GM06990 (cell line): ENCODE data around the gene DTX4.
A peak's percentile ranks its signal among the peaks of the same experiment; 100 is the strongest.

ENCODE experiments used
- DNase-seq: peaks from one replicate; pipeline ENCODE4 v3.0.0-alpha.2; 2011; ENCODE audit not compliant: insufficient read length; ENCODE audit errors: extremely low read depth
- H3K27me3 ChIP-seq: replicated peaks from 2 replicates; pipeline ENCODE4 v1.6.0; 2011; ENCODE audit warnings: low read length; ENCODE audit not compliant: control insufficient read depth, insufficient read depth
- H3K36me3 ChIP-seq: 2 replicates; pipeline ENCODE4 v1.5.1; 2011; ENCODE audit warnings: low read length; ENCODE audit not compliant: control insufficient read depth, insufficient read depth
- H3K4me3 ChIP-seq: replicated peaks from 2 replicates; pipeline ENCODE4 v1.5.1; 2011; ENCODE audit warnings: low read depth, mild to moderate bottlenecking, control low read depth, low read length
- CTCF ChIP-seq: IDR thresholded peaks from 2 replicates; pipeline ENCODE4 v1.5.1; 2011; ENCODE audit warnings: low read length, control low read depth, mild to moderate bottlenecking, inconsistent platforms; ENCODE audit not compliant: insufficient read depth, poor library complexity, severe bottlenecking

The DTX4 gene

GRCh38 chr11:59174664-59175033 lies 2.7 kb downstream of the DTX4 start:
- peak overlapping the region; percentile 86 for H3K4me3 ChIP-seq
- H3K27me3 ChIP-seq, result no peaks in the 10 kb centered on the region
- 0 out of 2 replicates have a peak, but pooled peaks cover 2% of the 10 kb centered on the region for H3K36me3 ChIP-seq
- TF ChIP-seq CTCF, result no peak
- no peak for DNase-seq

- H3K4me3 ChIP-seq, result no peak overlapping the region
- no peak for DNase-seq
- no peak for TF ChIP-seq CTCF
- 0 out of 2 replicates have a peak, but pooled peaks cover 2% of the 10 kb centered on the region for H3K36me3 ChIP-seq
- no peaks in the 10 kb centered on the region for H3K27me3 ChIP-seq
These were observed 3.2 kb downstream of the DTX4 start for GRCh38 chr11:59175091-59175501.

GRCh38 chr11:59176330-59176729 lies 4.4 kb downstream of the DTX4 start:
- no peak overlapping the region for H3K4me3 ChIP-seq
- DNase-seq, result no peak
- TF ChIP-seq CTCF, result no peak
- no peaks in the 10 kb centered on the region for H3K27me3 ChIP-seq
- H3K36me3 ChIP-seq, result 0 out of 2 replicates have a peak, but pooled peaks cover 2% of the 10 kb centered on the region

- Histone ChIP-seq H3K36me3 (peaks cover 14% of the 10 kb centered on the region), H3K4me3 (no peak overlapping the region), H3K27me3 (no peaks in the 10 kb centered on the region)
- no peak for TF ChIP-seq CTCF
- DNase-seq, result no peak
These were observed 6.5 kb downstream of the DTX4 start for GRCh38 chr11:59178402-59178801.

GRCh38 chr11:59179121-59179520 lies 7.2 kb downstream of the DTX4 start:
- Histone ChIP-seq H3K27me3 (no peaks in the 10 kb centered on the region), H3K36me3 (peaks cover 14% of the 10 kb centered on the region), H3K4me3 (no peak overlapping the region)
- TF ChIP-seq CTCF, result no peak
- DNase-seq, result no peak

GRCh38 chr11:59180168-59180776 lies 8.3 kb downstream of the DTX4 start:
- Histone ChIP-seq H3K27me3 (no peaks in the 10 kb centered on the region), H3K36me3 (peaks cover 16% of the 10 kb centered on the region), H3K4me3 (no peak overlapping the region)
- DNase-seq, result no peak
- TF ChIP-seq CTCF, result no peak
